HEK293 (cell line): Measurements from ENCODE around the gene CYBRD1.

Source experiments
- ZNF24 ChIP-seq: fragments of 450-650 bp; formaldehyde crosslinking; IDR thresholded peaks from 2 replicates; pipeline ENCODE4 v1.5.1; 2016; ENCODE audit warnings: missing biosample characterization, missing genetic modification characterization
- TF ChIP-seq, protein P1 (sequence below): fragments of 450-650 bp; formaldehyde crosslinking; IDR thresholded peaks from 2 replicates; pipeline ENCODE4 v1.5.1; 2016; ENCODE audit warnings: missing biosample characterization, missing genetic modification characterization

DNA sequence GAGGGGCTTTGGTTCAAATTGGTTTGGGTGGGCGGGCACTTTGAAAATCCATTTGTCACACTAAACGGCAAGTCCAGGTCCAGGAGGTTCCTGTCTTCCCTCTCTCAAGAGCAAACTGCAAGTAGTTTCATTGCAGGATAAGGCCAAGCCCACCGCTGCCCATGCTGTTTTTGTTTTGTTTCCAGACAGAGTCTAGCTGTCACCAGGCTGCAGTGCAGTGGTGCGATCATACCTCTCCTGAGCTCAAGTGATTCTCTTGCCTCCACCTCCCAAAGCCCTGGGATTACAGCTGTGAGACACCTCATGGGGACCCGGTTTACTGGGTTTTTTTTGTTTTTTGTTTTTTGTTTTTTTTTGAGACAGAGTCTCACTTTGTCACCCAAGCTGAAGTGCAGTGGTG lies 1.8 kb upstream of the CYBRD1 start:
- TF ChIP-seq, protein P1, sequence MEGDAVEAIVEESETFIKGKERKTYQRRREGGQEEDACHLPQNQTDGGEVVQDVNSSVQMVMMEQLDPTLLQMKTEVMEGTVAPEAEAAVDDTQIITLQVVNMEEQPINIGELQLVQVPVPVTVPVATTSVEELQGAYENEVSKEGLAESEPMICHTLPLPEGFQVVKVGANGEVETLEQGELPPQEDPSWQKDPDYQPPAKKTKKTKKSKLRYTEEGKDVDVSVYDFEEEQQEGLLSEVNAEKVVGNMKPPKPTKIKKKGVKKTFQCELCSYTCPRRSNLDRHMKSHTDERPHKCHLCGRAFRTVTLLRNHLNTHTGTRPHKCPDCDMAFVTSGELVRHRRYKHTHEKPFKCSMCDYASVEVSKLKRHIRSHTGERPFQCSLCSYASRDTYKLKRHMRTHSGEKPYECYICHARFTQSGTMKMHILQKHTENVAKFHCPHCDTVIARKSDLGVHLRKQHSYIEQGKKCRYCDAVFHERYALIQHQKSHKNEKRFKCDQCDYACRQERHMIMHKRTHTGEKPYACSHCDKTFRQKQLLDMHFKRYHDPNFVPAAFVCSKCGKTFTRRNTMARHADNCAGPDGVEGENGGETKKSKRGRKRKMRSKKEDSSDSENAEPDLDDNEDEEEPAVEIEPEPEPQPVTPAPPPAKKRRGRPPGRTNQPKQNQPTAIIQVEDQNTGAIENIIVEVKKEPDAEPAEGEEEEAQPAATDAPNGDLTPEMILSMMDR (tag by site-specific recombination): no peak
- no peak for TF ChIP-seq ZNF24 (tag by site-specific recombination)
